HL-60 (cell line): ENCODE measurements around the gene CIB4.

Experiments
- DNase-seq, 2 experiments: peaks; one replicate each; pipeline ENCODE4 v3.0.0-alpha.2; 2010 to 2020; ENCODE audit warnings: low read depth in 1 of 2, low spot score in 1 of 2
- H3K27ac ChIP-seq: fragments of 250-450 bp; sonication (Bioruptor Pico); replicated peaks from 2 replicates; pipeline ENCODE4 v1.5.1; 2020; ENCODE audit warnings: mild to moderate bottlenecking, moderate library complexity
- H3K27me3 ChIP-seq: fragments of 250-450 bp; sonication (Bioruptor Pico); 2 replicates; pipeline ENCODE4 v1.5.1; 2021; ENCODE audit warnings: mild to moderate bottlenecking, moderate library complexity; ENCODE audit not compliant: insufficient read depth, poor library complexity, severe bottlenecking
- H3K4me3 ChIP-seq: replicated peaks from 2 replicates; pipeline ENCODE4 v1.5.1; 2011; ENCODE audit warnings: mild to moderate bottlenecking, control low read depth, low read length; ENCODE audit not compliant: insufficient read depth
- GABPA ChIP-seq: IDR thresholded peaks from 2 replicates; pipeline ENCODE4 v1.6.1; 2012; ENCODE audit warnings: low read depth
- POLR2AphosphoS5 ChIP-seq: IDR thresholded peaks from 2 replicates; pipeline ENCODE4 v1.6.1; 2012; ENCODE audit warnings: low read depth
- REST ChIP-seq: IDR thresholded peaks from 2 replicates; pipeline ENCODE4 v1.6.1; 2012; ENCODE audit warnings: low read depth; ENCODE audit not compliant: insufficient replicate concordance
- SPI1 ChIP-seq: IDR thresholded peaks from 2 replicates; pipeline ENCODE4 v1.6.1; 2012; ENCODE audit warnings: low read depth, mild to moderate bottlenecking, borderline replicate concordance
- TF ChIP-seq, protein P1 (sequence below): IDR thresholded peaks from one replicate; pipeline ENCODE4 v1.5.1; 2011; ENCODE audit warnings: low read length, control low read depth, inconsistent platforms; ENCODE audit not compliant: insufficient read depth

The CIB4 gene

GRCh38 chr2:26555246-26556133, 85.7 kb downstream of the CIB4 start:
- DNase-seq = no peak
- Histone ChIP-seq H3K4me3 (no peak overlapping the region), H3K27ac (no peak overlapping the region), H3K27me3 (peaks cover 23% of the 10 kb centered on the region)
- TF ChIP-seq, protein P1, sequence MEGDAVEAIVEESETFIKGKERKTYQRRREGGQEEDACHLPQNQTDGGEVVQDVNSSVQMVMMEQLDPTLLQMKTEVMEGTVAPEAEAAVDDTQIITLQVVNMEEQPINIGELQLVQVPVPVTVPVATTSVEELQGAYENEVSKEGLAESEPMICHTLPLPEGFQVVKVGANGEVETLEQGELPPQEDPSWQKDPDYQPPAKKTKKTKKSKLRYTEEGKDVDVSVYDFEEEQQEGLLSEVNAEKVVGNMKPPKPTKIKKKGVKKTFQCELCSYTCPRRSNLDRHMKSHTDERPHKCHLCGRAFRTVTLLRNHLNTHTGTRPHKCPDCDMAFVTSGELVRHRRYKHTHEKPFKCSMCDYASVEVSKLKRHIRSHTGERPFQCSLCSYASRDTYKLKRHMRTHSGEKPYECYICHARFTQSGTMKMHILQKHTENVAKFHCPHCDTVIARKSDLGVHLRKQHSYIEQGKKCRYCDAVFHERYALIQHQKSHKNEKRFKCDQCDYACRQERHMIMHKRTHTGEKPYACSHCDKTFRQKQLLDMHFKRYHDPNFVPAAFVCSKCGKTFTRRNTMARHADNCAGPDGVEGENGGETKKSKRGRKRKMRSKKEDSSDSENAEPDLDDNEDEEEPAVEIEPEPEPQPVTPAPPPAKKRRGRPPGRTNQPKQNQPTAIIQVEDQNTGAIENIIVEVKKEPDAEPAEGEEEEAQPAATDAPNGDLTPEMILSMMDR = peak; percentile 4
- no peak for TF ChIP-seq GABPA

DNA sequence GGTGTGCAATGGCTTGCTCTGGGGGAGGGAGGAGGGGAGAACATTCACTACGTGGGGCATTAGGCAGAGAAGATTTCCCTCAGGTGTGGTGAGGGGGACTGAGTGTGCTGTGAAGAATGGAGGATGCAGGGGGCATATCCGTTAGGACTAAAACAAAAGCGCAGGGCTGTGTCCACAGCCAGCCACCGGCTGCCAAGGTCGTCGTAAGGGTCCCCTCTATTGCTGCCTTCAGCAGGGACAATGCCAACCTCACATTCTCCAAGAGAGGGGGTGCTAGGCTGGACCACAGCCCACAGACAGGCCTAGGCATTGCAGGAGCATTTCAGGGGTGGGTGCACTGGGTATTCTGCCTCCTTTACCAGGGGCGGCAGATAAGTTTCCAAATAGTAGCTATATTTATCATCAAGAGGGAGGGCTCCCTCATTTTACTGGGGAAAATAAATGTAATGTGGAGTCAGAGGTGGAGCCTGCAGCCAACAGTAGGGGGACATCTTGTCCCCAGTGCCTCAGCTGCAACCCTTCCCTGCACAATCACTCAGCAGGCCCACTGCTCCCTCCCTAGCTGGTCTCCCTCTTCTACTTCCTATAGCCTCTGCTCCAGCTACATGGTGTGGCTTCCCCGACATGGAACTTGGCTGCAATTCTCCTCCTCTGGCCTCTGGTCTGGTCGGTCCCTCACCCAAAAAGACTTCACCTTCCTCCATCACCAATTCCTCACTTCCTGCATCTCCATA, 88.4 kb downstream of the CIB4 start:
- Histone ChIP-seq H3K4me3 (no peak overlapping the region), H3K27me3 (peaks cover 5% of the 10 kb centered on the region), H3K27ac (no peak overlapping the region)
- TF ChIP-seq POLR2AphosphoS5 (no peak), REST (no peak), SPI1 (no peak), GABPA (no peak)
- TF ChIP-seq, protein P1 = no peak
- DNase-seq = no peak

DNA sequence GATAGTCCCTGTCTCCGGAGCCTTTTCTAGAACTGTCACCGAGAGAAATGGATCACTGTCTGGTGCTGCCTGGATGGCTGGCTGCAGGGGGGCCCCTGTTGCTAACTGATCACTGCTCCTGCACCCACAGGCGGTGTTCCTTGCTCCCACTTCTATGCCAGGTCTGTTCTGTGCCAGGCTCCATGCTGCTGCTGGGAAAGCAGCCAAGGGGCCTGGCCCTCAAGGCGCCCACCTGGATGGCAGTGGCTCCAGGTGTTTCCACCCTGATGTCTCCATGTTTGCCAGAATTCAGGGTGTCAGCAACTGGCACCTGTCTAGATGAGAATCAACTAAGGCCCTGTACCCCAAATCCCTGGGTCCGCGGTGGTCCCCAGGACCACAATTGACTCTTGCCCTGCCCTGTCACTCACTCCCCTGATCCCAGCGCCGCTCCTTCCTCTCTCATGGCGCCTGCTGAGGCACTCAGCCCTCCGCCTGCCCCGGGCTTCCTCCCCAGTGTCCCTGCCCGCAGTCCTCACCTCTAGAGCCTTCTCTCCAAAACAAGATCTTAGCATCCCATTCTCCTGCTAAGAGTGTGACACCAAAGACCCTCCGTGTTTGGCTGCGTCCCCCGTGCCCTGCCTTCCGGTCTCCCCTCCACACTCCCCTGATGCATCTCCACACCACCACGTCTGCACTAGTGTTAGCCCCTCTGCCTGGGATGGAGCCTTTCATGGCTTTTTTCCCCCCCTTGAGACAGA, 90.7 kb downstream of the CIB4 start:
- no peak for DNase-seq
- peaks cover 10% of the 10 kb centered on the region for H3K27me3 ChIP-seq
- TF ChIP-seq REST (no peak), SPI1 (no peak), POLR2AphosphoS5 (no peak)
- no peak overlapping the region for H3K4me3 ChIP-seq
- no peak overlapping the region for H3K27ac ChIP-seq
